Retinal pigment epithelial cell (primary cell): ENCODE results near the gene IL18.
"Not testable (repeated sequence)": the region's sequence is repeated elsewhere in the genome, so short reads cannot be mapped to it uniquely, and the experiment has no call there.

ENCODE experiments used
- DNase-seq: peaks from one replicate; pipeline ENCODE4 v3.0.0-alpha.2; 2010; ENCODE audit warnings: low read depth
- H3K4me3 ChIP-seq: 2 replicates; pipeline ENCODE4 v1.5.1; 2011; ENCODE audit warnings: mild to moderate bottlenecking, low read length, control low read depth, moderate library complexity
- CTCF ChIP-seq: conservative IDR thresholded peaks from 2 replicates; pipeline ENCODE4 v1.5.1; 2011; ENCODE audit warnings: low read depth, low read length, control low read depth, inconsistent platforms

IL18 gene

GRCh38 chr11:112097734-112098528 lies 66.0 kb downstream of the IL18 start:
- no peak overlapping the region for H3K4me3 ChIP-seq
- no peak for TF ChIP-seq CTCF
- no peak for DNase-seq

- TF ChIP-seq CTCF = no peak
- DNase-seq = no peak
- no peak overlapping the region for H3K4me3 ChIP-seq
Observed at GRCh38 chr11:112096194-112096593, 67.7 kb downstream of the IL18 start.

- H3K4me3 ChIP-seq, DNase-seq: not testable (repeated sequence)
Observed at GRCh38 chr11:112095302-112095701, 68.6 kb downstream of the IL18 start.
